Neuronal stem cell (in vitro differentiated cells): ENCODE measurements around the gene ZNF627.
A peak's percentile ranks its signal among the peaks of the same experiment; 100 is the strongest.

Experiments used
- DNase-seq: peaks from one replicate; pipeline ENCODE4 v3.0.0-alpha.2; 2013; ENCODE audit warnings: low spot score
- H2AFZ ChIP-seq: one replicate; pipeline ENCODE4 v1.6.1; 2013; ENCODE audit warnings: mild to moderate bottlenecking, low read length, inconsistent platforms
- H2AK5ac ChIP-seq: 2 replicates; pipeline ENCODE4 v1.6.1; 2013; ENCODE audit warnings: low read depth, mild to moderate bottlenecking, inconsistent platforms, low read length, moderate library complexity, mixed read lengths
- H2BK120ac ChIP-seq: 2 replicates; pipeline ENCODE4 v1.6.1; 2013; ENCODE audit warnings: low read depth, mild to moderate bottlenecking, inconsistent platforms, low read length, moderate library complexity, mixed read lengths
- H2BK12ac ChIP-seq: one replicate; pipeline ENCODE4 v1.6.1; 2013; ENCODE audit warnings: low read length, inconsistent platforms
- H2BK15ac ChIP-seq: 2 replicates; pipeline ENCODE4 v1.6.1; 2013; ENCODE audit warnings: mild to moderate bottlenecking, low read length, inconsistent platforms, mixed read lengths
- H2BK5ac ChIP-seq: one replicate; pipeline ENCODE4 v1.6.1; 2013; ENCODE audit warnings: inconsistent platforms, mild to moderate bottlenecking, low read length, moderate library complexity
- H3K14ac ChIP-seq: one replicate; pipeline ENCODE4 v1.6.1; 2013; ENCODE audit warnings: low read length, inconsistent platforms
- H3K18ac ChIP-seq: 2 replicates; pipeline ENCODE4 v1.6.1; 2013; ENCODE audit warnings: low read length, inconsistent platforms
- H3K23ac ChIP-seq: 2 replicates; pipeline ENCODE4 v1.6.1; 2013; ENCODE audit warnings: low read depth, mild to moderate bottlenecking, mixed read lengths, low read length, inconsistent platforms; ENCODE audit not compliant: poor library complexity
- H3K27ac ChIP-seq: replicated peaks from 3 replicates; pipeline ENCODE4 v1.5.1; 2013; ENCODE audit warnings: low read length, inconsistent platforms
- H3K27me3 ChIP-seq, 3 experiments: 2 replicates each; pipeline ENCODE4 v1.6.1; 2013; ENCODE audit warnings: low read length in 3 of 3, mild to moderate bottlenecking in 2 of 3, inconsistent platforms in 1 of 3, low read depth in 1 of 3, mixed read lengths in 1 of 3, moderate library complexity in 1 of 3; ENCODE audit not compliant: control insufficient read depth in 3 of 3, insufficient read depth in 3 of 3
- H3K36me3 ChIP-seq, 2 donors: replicated peaks in 1 of 2; 2 replicates each; pipeline ENCODE4 v1.6.1; 2013; ENCODE audit warnings: low read length in 2 of 2; ENCODE audit not compliant: control insufficient read depth in 2 of 2, insufficient read depth in 2 of 2
- H3K4ac ChIP-seq: 2 replicates; pipeline ENCODE4 v1.6.1; 2013; ENCODE audit warnings: inconsistent platforms, mild to moderate bottlenecking, low read length, moderate library complexity
- H3K4me1 ChIP-seq, 2 donors: 1 replicate in 1 of 2; 2 replicates in 1 of 2; pipeline ENCODE4 v1.6.1; 2013; ENCODE audit warnings: low read length in 2 of 2, low read depth in 1 of 2; ENCODE audit not compliant: control insufficient read depth in 2 of 2, insufficient read depth in 1 of 2
- H3K4me2 ChIP-seq: one replicate; pipeline ENCODE4 v1.6.1; 2013; ENCODE audit warnings: mild to moderate bottlenecking, low read length, inconsistent platforms; ENCODE audit not compliant: insufficient read depth, poor library complexity, severe bottlenecking
- H3K4me3 ChIP-seq, 2 donors: 2 replicates each; pipeline ENCODE4 v1.5.1; 2013; ENCODE audit warnings: low read length in 2 of 2, mild to moderate bottlenecking in 2 of 2, inconsistent platforms in 1 of 2, moderate library complexity in 1 of 2
- H3K79me1 ChIP-seq: one replicate; pipeline ENCODE4 v1.6.1; 2013; ENCODE audit warnings: low read depth, mild to moderate bottlenecking, inconsistent platforms, low read length, moderate library complexity
- H3K9ac ChIP-seq: one replicate; pipeline ENCODE4 v1.6.1; 2013; ENCODE audit warnings: mild to moderate bottlenecking, low read depth, low read length, inconsistent platforms; ENCODE audit not compliant: poor library complexity
- H3K9me3 ChIP-seq, 2 donors: replicated peaks in 1 of 2; 2 replicates each; pipeline versions ENCODE3 to v1.6.1; 2013; ENCODE audit warnings: low read length in 2 of 2, mild to moderate bottlenecking in 2 of 2, inconsistent platforms in 1 of 2, low read depth in 1 of 2, mixed read lengths in 1 of 2, moderate library complexity in 1 of 2; ENCODE audit not compliant: control insufficient read depth in 2 of 2, insufficient read depth in 1 of 2
- H4K8ac ChIP-seq: one replicate; pipeline ENCODE4 v1.6.1; 2013; ENCODE audit warnings: low read depth, mild to moderate bottlenecking, inconsistent platforms, low read length, moderate library complexity
- H4K91ac ChIP-seq: one replicate; pipeline ENCODE4 v1.6.1; 2013; ENCODE audit warnings: low read length, low read depth, mild to moderate bottlenecking, inconsistent platforms; ENCODE audit not compliant: poor library complexity
- WGBS, 2 donors: extraction: QIAGEN DNeasy Blood & Tissue Kit; methylation state at CpG; one replicate each; pipeline ENCODE4 v1.1.7; 2013; ENCODE audit warnings: missing lambda C conversion rate in 2 of 2, mixed read lengths in 1 of 2; ENCODE audit not compliant: insufficient read length in 2 of 2, insufficient replicate concordance in 1 of 2; ENCODE audit errors: extremely low coverage in 2 of 2; 5-methylcytosine and 5-hydroxymethylcytosine counted together

The ZNF627 gene

DNA sequence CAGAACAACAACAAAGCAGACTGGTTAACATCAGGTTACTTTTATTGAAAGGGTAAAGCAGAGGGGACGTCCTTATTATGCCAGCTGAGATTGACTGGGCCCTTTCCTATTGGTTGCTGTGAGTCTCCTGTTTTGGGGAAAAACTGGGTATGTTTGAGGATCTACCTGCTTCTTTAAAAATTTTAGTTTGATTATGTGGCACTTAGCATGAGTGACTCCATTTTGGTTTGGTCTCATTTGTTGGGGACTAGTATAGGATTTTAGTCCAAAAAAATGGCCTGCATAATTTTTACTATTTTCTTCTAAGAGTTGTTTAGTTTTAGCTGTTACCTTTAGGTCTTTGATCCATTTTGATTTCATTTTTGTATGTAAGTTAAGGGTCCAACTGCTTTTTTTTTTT is 14.4 kb downstream of the ZNF627 start:
- Histone ChIP-seq H2AFZ (no peak overlapping the region), H3K9ac (no peak overlapping the region), H3K27me3 (no peaks in the 10 kb centered on the region), H3K18ac (no peak overlapping the region), H3K4me3 (no peak overlapping the region), H4K8ac (no peak overlapping the region), H3K4me2 (no peak overlapping the region), H2AK5ac (no peak overlapping the region), H3K14ac (no peak overlapping the region), H4K91ac (no peak overlapping the region), H3K27ac (no peak overlapping the region), H2BK12ac (no peak overlapping the region), H3K9me3 (peaks cover 22 to 87% of the 10 kb centered on the region in 2 donors), H2BK15ac (no peak overlapping the region), H2BK120ac (no peak overlapping the region), H3K4me1 (no peaks in the 10 kb centered on the region), H2BK5ac (no peak overlapping the region), H3K4ac (no peak overlapping the region), H3K23ac (no peak overlapping the region), H3K79me1 (peaks cover 2% of the 10 kb centered on the region), H3K36me3 (peaks cover 22 to 83% of the 10 kb centered on the region in 2 donors)
- no CpG with 5 or more reads among the region's 1 CpG for WGBS, 2 donors
- DNase-seq = no peak

DNA sequence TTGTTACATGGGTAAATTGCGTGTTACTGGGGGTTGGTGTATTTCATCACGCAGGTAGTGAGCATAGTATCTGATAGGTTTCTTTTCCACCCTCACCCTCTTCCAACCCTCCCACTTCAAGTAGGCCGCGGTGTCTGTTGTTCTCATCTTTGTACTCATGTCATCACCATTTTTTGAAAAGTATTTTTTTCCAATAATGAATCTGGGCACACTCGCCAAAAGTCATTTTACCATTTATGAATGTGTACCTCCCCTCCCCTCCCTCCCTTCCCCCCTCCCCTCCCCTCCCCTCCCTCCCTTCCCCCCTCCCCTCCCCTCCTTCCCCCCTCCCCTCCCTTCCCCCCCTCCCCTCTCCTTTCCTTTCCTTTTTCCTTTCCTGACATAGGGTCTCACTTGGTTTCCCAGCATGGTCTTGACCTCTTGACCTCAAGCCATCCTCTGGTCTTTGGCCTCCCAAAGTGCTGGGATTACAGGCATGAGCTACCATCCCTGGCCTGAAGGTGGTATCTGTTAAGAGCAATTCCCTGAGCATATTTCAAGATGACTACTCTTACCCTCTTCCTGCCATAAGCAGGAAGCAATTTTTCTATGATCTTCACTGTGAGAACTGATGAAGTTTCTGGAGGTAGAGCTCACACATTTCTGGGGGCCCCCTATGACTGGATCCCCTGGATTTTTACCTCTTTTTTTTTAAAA is 15.7 kb downstream of the ZNF627 start:
- Histone ChIP-seq H4K91ac (no peak overlapping the region), H3K4me1 (no peaks in the 10 kb centered on the region), H4K8ac (no peak overlapping the region), H2BK15ac (no peak overlapping the region), H3K9me3 (peaks cover 31 to 87% of the 10 kb centered on the region in 2 donors), H2BK120ac (no peak overlapping the region), H3K27me3 (no peaks in the 10 kb centered on the region), H3K23ac (no peak overlapping the region), H3K14ac (no peak overlapping the region), H3K9ac (no peak overlapping the region), H3K79me1 (no peaks in the 10 kb centered on the region), H2BK12ac (no peak overlapping the region), H2AK5ac (no peak overlapping the region), H3K4me3 (no peak overlapping the region), H3K36me3 (peaks cover 27 to 83% of the 10 kb centered on the region in 2 donors), H2BK5ac (no peak overlapping the region), H3K4ac (no peak overlapping the region), H3K18ac (no peak overlapping the region), H3K4me2 (no peak overlapping the region), H2AFZ (no peak overlapping the region), H3K27ac (no peak overlapping the region)
- no peak for DNase-seq
- no CpG with 5 or more reads among the region's 5 CpGs for WGBS, 2 donors

DNA sequence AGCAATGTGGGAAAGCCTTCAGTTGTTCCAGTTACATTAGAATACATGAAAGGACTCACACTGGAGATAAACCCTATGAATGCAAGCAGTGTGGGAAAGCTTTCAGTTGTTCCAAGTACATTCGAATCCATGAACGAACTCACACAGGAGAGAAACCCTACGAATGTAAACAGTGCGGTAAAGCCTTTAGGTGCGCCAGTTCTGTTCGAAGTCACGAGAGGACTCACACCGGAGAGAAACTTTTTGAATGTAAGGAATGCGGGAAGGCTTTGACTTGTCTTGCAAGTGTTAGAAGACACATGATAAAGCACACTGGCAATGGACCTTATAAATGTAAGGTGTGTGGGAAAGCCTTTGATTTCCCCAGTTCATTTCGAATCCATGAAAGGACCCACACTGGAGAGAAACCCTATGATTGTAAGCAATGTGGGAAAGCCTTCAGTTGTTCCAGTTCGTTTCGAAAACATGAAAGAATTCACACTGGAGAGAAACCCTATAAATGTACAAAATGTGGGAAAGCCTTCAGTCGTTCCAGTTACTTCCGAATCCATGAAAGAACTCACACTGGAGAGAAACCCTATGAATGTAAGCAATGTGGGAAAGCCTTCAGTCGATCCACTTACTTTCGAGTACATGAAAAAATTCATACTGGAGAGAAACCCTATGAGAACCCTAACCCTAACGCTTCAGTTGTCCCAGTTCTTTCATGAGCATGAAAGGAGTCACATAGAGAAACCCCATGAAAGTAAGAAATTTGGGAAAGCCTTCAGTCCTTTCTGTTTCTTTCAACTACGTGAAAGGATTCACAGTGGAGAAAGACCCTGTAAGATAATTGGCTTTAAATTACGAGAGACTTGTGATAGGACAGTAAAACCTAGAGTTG is 20.1 kb downstream of the ZNF627 start:
- H2AK5ac ChIP-seq = no peak overlapping the region
- WGBS, 2 donors = no CpG with 5 or more reads among the region's 19 CpGs
- DNase-seq = no peak
- no peak overlapping the region for H2BK120ac ChIP-seq
- H3K9me3 ChIP-seq = peaks cover 44 to 85% of the 10 kb centered on the region in 2 donors
- no peak overlapping the region for H3K27ac ChIP-seq
- H4K8ac ChIP-seq = no peak overlapping the region
- no peak overlapping the region for H3K18ac ChIP-seq
- H3K4me1 ChIP-seq = no peaks in the 10 kb centered on the region
- peaks cover 48 to 92% of the 10 kb centered on the region in 2 donors for H3K36me3 ChIP-seq
- no peak overlapping the region for H3K4me2 ChIP-seq
- no peak overlapping the region for H2BK15ac ChIP-seq
- no peak overlapping the region for H3K14ac ChIP-seq
- no peak overlapping the region for H4K91ac ChIP-seq
- H3K27me3 ChIP-seq = no peaks in the 10 kb centered on the region
- H3K79me1 ChIP-seq = no peaks in the 10 kb centered on the region
- no peak overlapping the region for H3K4me3 ChIP-seq
- no peak overlapping the region for H3K9ac ChIP-seq
- H2BK5ac ChIP-seq = no peak overlapping the region
- no peak overlapping the region for H2BK12ac ChIP-seq
- H3K23ac ChIP-seq = no peak overlapping the region
- no peak overlapping the region for H2AFZ ChIP-seq
- H3K4ac ChIP-seq = no peak overlapping the region

DNA sequence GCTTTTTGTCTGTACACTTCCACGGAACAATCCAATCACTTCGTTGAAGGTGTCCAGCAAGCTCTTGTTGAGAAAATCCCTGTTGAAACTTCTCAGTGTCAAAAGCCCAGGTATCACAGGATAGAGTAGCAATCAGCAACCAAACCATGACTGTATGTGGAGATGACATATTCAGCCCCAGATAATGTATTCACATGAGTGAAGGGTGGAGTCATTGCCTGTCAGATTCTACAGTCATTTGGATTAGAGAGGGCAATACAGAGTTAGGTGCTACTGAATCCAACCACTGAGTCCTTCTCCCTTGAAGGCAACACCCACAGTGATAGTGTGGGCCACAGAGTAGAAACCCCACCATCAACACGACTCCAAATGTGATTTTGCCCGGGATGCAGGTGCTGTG is 23.3 kb downstream of the ZNF627 start:
- Histone ChIP-seq H2AFZ (no peak overlapping the region), H4K91ac (no peak overlapping the region), H2BK5ac (no peak overlapping the region), H3K9me3 (peaks cover 37 to 59% of the 10 kb centered on the region in 2 donors), H2AK5ac (no peak overlapping the region), H3K23ac (no peak overlapping the region), H3K4ac (no peak overlapping the region), H3K27ac (peak overlapping the region; percentile 7), H3K36me3 (peaks cover 39 to 67% of the 10 kb centered on the region in 2 donors), H3K14ac (no peak overlapping the region), H3K18ac (no peak overlapping the region), H3K4me1 (no peaks in the 10 kb centered on the region), H2BK120ac (no peak overlapping the region), H4K8ac (no peak overlapping the region), H3K4me2 (no peak overlapping the region), H3K79me1 (no peaks in the 10 kb centered on the region), H3K27me3 (peaks cover 0 to 10% (median 0%) of the 10 kb centered on the region in 3 experiments), H3K4me3 (no peak overlapping the region), H3K9ac (no peak overlapping the region), H2BK15ac (no peak overlapping the region), H2BK12ac (no peak overlapping the region)
- no CpG with 5 or more reads among the region's 4 CpGs for WGBS, 2 donors
- no peak for DNase-seq
